ENCODE data around the gene CTNNA2. TPM values are rescaled to one million over a fixed set of nuclear protein-coding genes. Genes with fewer than 3 reads are reported as not detected.

CTNNA2 gene
- total RNA-seq, 1 donor from 2014 or later, result 15.0 TPM

DNA sequence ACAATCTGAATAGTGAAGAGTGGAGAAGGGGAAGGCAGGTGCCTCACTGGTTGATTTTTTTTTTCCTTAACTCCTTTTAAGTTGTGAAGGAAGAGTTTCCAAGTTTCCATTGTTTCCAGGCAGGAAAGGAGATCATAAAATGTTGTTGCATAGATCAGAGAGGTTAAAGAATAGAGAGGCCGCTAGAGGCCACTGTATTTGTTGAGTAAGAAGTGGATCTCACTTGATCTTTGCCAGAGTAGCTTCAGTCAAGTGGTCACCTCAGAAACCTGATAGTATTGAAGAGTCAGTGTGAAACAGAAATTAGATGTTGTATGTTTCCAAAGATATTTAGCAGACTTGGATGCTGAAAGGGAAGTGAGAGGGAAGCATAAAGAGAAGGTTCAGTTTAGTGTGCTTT lies 17.6 kb downstream of the CTNNA2 start:
- TF ChIP-seq, protein P1, sequence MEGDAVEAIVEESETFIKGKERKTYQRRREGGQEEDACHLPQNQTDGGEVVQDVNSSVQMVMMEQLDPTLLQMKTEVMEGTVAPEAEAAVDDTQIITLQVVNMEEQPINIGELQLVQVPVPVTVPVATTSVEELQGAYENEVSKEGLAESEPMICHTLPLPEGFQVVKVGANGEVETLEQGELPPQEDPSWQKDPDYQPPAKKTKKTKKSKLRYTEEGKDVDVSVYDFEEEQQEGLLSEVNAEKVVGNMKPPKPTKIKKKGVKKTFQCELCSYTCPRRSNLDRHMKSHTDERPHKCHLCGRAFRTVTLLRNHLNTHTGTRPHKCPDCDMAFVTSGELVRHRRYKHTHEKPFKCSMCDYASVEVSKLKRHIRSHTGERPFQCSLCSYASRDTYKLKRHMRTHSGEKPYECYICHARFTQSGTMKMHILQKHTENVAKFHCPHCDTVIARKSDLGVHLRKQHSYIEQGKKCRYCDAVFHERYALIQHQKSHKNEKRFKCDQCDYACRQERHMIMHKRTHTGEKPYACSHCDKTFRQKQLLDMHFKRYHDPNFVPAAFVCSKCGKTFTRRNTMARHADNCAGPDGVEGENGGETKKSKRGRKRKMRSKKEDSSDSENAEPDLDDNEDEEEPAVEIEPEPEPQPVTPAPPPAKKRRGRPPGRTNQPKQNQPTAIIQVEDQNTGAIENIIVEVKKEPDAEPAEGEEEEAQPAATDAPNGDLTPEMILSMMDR (conservative IDR thresholded peaks at IDR 0.05), result peak; percentile 52
- DNase-seq (ENCODE audit: extremely low spot score, unreplicated experiment), result no peak
- Mint-ChIP-seq H3K9me3 (no peaks in the 10 kb centered on the region), H3K4me3 (no peak overlapping the region), H3K27me3 (no peaks in the 10 kb centered on the region), H3K4me1 (ENCODE audit: unreplicated experiment) (peaks cover 4% of the 10 kb centered on the region), H3K36me3 (no peaks in the 10 kb centered on the region), H3K27ac (no peak overlapping the region)

DNA sequence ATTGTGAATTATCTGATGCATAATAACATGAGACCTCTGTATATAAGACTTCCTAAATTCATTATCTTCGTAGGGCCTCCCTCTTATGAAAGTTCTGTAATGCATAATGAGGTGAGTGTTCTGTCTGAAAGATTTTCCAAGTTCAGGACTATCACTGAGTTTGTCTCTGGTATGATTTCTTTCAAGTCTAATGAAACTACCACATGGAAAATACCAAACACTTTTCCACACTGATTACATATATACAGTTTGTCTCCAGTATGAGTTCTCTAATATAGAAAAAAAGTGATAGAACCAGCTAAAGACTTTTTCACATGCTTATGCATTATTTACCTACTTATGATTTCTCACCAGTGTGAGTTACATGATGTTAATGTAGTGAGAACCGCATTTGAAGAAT lies 34.7 kb downstream of the CTNNA2 start:
- H3K4me3 Mint-ChIP-seq, result no peak overlapping the region
- H3K4me1 Mint-ChIP-seq (ENCODE audit: unreplicated experiment), result no peaks in the 10 kb centered on the region
- H3K27me3 Mint-ChIP-seq, result no peaks in the 10 kb centered on the region
- peaks cover 8% of the 10 kb centered on the region for H3K36me3 Mint-ChIP-seq
- DNase-seq (ENCODE audit: extremely low spot score, unreplicated experiment), result no peak
- H3K27ac Mint-ChIP-seq, result no peak overlapping the region
- TF ChIP-seq, protein P1 (conservative IDR thresholded peaks at IDR 0.05), result no peak
- peaks cover 12% of the 10 kb centered on the region for H3K9me3 Mint-ChIP-seq

DNA sequence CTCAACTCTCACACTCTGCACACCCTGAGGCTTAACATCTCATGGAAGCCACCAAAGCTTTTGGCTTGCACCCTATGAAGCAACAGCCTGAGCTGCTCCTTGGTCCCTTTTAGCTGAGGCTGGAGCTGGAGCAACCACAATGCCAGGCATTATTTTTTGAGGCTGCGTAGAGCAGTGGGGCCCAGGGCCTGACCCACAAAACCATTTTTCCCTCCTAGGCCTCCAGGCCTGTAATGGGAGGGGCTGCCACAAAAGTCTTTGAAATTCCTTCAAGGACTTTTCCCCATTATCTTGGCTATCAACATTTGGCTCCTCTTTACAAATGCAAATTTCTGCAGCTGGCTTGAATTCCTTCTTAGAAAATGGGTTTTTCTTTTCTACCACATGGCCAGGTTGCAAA lies 39.8 kb downstream of the CTNNA2 start:
- H3K4me1 Mint-ChIP-seq (ENCODE audit: unreplicated experiment), result no peaks in the 10 kb centered on the region
- DNase-seq (ENCODE audit: extremely low spot score, unreplicated experiment), result no peak
- H3K9me3 Mint-ChIP-seq, result peaks cover 7% of the 10 kb centered on the region
- TF ChIP-seq, protein P1 (conservative IDR thresholded peaks at IDR 0.05), result no peak
- H3K27me3 Mint-ChIP-seq, result no peaks in the 10 kb centered on the region
- no peak overlapping the region for H3K4me3 Mint-ChIP-seq
- H3K36me3 Mint-ChIP-seq, result peaks cover 8% of the 10 kb centered on the region
- no peak overlapping the region for H3K27ac Mint-ChIP-seq

DNA sequence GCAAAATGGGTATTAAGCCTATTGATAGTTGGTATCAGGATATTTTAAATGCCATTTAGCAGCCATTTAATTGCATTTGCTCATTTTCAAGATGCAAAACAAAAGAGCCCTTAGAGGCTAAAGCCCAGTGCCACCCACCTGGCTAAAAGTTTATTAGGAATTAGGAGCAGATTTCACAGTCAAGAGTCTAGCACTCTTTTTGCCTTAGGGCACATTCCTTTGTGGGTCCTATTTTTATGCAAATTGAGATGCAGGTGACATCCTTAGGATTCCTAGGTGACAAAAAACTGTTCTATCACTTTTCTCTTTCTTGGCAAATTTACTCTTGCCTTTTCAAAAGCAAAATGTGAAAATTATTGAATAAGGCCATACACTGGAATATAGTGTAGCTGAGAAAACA lies 42.0 kb downstream of the CTNNA2 start:
- H3K27me3 Mint-ChIP-seq, result no peaks in the 10 kb centered on the region
- no peak overlapping the region for H3K4me3 Mint-ChIP-seq
- H3K4me1 Mint-ChIP-seq (ENCODE audit: unreplicated experiment), result no peaks in the 10 kb centered on the region
- H3K36me3 Mint-ChIP-seq, result no peaks in the 10 kb centered on the region
- no peak for DNase-seq (ENCODE audit: extremely low spot score, unreplicated experiment)
- TF ChIP-seq, protein P1 (conservative IDR thresholded peaks at IDR 0.05), result no peak
- no peak overlapping the region for H3K27ac Mint-ChIP-seq
- peaks cover 7% of the 10 kb centered on the region for H3K9me3 Mint-ChIP-seq

GRCh38 chr2:79564065-79564464 lies 51.2 kb downstream of the CTNNA2 start:
- H3K36me3 Mint-ChIP-seq, result no peaks in the 10 kb centered on the region
- no peak overlapping the region for H3K4me3 Mint-ChIP-seq
- TF ChIP-seq, protein P1 (conservative IDR thresholded peaks at IDR 0.05), result no peak
- no peaks in the 10 kb centered on the region for H3K4me1 Mint-ChIP-seq (ENCODE audit: unreplicated experiment)
- no peak overlapping the region for H3K27ac Mint-ChIP-seq
- peaks cover 5% of the 10 kb centered on the region for H3K9me3 Mint-ChIP-seq
- DNase-seq (ENCODE audit: extremely low spot score, unreplicated experiment), result no peak
- no peaks in the 10 kb centered on the region for H3K27me3 Mint-ChIP-seq

DNA sequence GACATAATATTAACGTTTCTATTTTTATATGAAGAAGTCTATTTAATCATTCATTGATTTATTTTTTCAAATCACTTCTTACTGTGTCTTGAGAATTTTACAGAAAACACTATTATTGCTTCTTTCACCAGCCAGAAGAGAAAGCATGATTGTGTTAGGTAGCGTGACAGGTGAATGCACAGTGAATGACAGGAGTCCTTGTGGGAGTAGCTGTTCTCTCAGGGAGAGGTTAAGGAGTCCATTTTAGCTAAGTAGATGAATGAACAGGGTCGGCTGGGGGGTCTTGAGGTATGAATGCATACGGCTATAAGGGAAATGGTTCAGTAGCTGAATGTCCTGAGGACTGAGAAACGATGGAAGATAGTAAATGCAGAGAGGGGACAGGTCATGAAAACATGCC lies 56.2 kb downstream of the CTNNA2 start:
- Mint-ChIP-seq H3K27me3 (no peaks in the 10 kb centered on the region), H3K27ac (no peak overlapping the region), H3K36me3 (no peaks in the 10 kb centered on the region), H3K4me3 (no peak overlapping the region), H3K4me1 (ENCODE audit: unreplicated experiment) (no peaks in the 10 kb centered on the region), H3K9me3 (peaks cover 5% of the 10 kb centered on the region)
- no peak for DNase-seq (ENCODE audit: extremely low spot score, unreplicated experiment)
- TF ChIP-seq, protein P1 (conservative IDR thresholded peaks at IDR 0.05), result no peak
